ENCODE measurements around the gene DDX10.
"Not testable (repeated sequence)": the region's sequence is repeated elsewhere in the genome, so short reads cannot be mapped to it uniquely, and the experiment has no call there.

DDX10 gene

DNA sequence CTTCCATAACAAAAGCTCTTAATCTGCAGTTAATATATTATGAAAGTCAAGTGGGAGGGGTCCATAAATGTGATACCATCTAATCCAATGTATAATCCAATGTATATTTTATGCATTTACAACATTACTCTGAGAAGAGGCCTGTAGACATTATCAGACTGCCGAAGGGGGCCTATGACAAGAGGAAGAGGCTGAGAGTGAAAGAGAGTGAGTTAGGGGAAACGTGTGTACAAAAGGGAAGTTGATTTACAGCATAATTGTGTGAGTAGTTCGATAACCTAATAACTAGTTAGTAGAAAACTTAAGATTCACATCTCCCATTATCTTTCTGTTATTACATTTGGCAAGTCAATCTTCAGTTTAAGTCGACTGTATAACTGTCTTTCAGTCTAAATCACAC is 86.6 kb downstream of the DDX10 start:
- Histone ChIP-seq H3K9ac (ENCODE audit: low read length) (no peak overlapping the region), H3K9me3 (ENCODE audit: control insufficient read depth, low read length) (no peaks in the 10 kb centered on the region), H3K27me3 (replicated peaks; ENCODE audit: control insufficient read depth, insufficient read depth, low read length) (no peaks in the 10 kb centered on the region), H3K4me3 (ENCODE audit: low read length) (no peak overlapping the region), H3K4me1 (ENCODE audit: control insufficient read depth, insufficient read depth, low read length) (peaks cover 22% of the 10 kb centered on the region), H3K36me3 (ENCODE audit: control insufficient read depth, insufficient read depth, low read length, severe bottlenecking) (no peaks in the 10 kb centered on the region)
- DNase-seq (ENCODE audit: low read depth) = no peak

DNA sequence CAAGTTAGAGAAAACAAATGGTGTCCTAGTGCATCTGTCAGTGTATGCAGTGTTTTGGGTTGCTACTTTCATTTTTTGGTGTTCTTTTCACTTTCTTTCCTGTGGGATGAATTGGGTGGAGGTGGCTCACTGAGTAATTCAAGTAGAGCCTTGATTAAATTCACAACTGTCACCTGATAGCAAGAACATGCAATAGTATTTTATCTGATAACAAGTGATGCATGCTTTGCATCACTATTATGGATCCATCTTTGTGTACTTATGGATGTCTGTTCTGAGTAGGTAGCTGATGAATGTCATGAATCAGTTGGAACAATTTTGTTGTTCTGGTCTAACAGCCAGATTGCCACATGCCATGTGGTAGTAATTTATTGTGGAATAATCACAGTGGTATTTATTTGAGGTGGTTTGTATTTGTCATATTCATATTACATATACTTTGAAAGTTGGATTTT is 87.5 kb downstream of the DDX10 start:
- H3K4me1 ChIP-seq (ENCODE audit: control insufficient read depth, insufficient read depth, low read length) = peaks cover 22% of the 10 kb centered on the region
- H3K9me3 ChIP-seq (ENCODE audit: control insufficient read depth, low read length) = no peaks in the 10 kb centered on the region
- H3K36me3 ChIP-seq (ENCODE audit: control insufficient read depth, insufficient read depth, low read length, severe bottlenecking) = no peaks in the 10 kb centered on the region
- no peaks in the 10 kb centered on the region for H3K27me3 ChIP-seq (replicated peaks; ENCODE audit: control insufficient read depth, insufficient read depth, low read length)
- DNase-seq (ENCODE audit: low read depth) = peak; percentile 54
- no peak overlapping the region for H3K4me3 ChIP-seq (ENCODE audit: low read length)
- H3K9ac ChIP-seq (ENCODE audit: low read length) = no peak overlapping the region

DNA sequence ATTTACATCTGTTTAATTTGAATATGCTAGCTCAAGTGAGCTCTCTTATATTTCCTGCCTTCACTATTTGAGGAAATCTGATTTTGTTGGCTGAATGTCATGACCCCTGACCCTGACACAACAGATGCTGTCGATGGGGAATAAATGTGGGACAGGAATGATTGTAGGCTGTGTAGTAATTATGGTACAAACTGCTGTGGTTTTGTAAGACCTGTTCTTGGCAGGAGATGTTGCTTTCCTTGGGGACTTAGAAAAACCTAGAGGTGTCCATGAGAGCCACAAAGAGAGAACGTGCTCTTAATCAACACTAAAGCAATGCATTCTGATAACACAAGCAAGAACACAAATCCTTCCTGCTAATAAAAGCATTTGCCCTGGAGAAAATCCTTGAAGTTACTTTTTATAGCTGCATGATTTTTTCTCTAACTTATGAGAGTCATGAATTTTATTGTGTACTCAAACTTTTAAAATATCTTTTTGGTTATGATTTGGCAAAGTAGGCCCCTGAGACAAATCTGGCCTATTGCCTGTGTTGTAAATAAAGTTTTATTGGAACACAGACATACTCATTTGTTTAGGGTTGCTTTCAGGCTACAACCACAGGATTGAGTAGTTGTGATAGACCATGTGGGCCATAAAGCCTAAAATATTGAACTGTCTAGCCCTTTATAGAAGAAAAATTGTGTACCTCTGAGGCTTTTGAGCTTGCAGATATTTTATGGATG is 90.2 kb downstream of the DDX10 start:
- DNase-seq (ENCODE audit: low read depth) = peak; percentile 25
- H3K4me3 ChIP-seq (ENCODE audit: low read length) = no peak overlapping the region
- H3K4me1 ChIP-seq (ENCODE audit: control insufficient read depth, insufficient read depth, low read length) = peaks cover 30% of the 10 kb centered on the region
- H3K9ac ChIP-seq (ENCODE audit: low read length) = no peak overlapping the region
- no peaks in the 10 kb centered on the region for H3K27me3 ChIP-seq (replicated peaks; ENCODE audit: control insufficient read depth, insufficient read depth, low read length)
- no peaks in the 10 kb centered on the region for H3K9me3 ChIP-seq (ENCODE audit: control insufficient read depth, low read length)
- no peaks in the 10 kb centered on the region for H3K36me3 ChIP-seq (ENCODE audit: control insufficient read depth, insufficient read depth, low read length, severe bottlenecking)

DNA sequence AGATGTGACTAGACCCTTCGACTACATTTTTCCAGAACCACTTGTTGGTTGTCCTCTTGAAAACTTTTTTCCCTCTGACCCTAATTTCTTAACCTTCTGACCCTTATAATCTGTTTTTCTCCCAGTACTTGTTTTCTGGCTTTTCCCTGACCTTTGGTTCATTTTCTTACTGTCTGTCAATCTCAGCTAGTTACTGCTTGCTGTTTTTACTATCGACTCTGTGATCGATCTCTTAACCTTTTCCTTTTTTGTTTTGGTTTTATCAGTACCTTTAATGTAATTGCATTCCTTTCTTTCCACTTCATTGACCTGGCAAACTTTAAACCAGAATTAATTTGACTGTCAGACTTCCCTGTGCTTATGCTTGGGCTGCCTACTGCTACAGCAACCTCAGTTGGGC is 92.8 kb downstream of the DDX10 start:
- no peak for DNase-seq (ENCODE audit: low read depth)
- peaks cover 25% of the 10 kb centered on the region for H3K4me1 ChIP-seq (ENCODE audit: control insufficient read depth, insufficient read depth, low read length)

DNA sequence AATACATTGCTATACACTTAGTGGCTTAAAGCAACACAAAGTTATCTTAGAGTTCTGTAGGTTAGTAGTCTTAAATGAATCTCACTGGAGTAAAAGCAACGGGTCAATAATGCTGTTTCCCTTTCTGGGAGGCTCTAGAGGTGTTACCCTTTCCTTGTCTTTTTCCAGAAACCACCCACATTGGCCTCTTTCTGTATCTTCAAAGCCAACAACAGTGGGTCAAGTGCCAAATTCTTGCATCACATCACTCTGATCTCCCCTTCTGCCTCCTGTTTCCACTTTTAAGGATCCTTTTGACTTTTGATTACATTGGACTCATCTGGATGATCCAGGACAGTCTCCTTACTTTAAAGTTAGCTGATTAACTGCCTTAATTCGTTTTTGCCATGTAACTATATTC is 93.6 kb downstream of the DDX10 start:
- H3K9ac ChIP-seq (ENCODE audit: low read length) = no peak overlapping the region
- peaks cover 23% of the 10 kb centered on the region for H3K4me1 ChIP-seq (ENCODE audit: control insufficient read depth, insufficient read depth, low read length)
- peak; percentile 23 for DNase-seq (ENCODE audit: low read depth)
- no peak overlapping the region for H3K4me3 ChIP-seq (ENCODE audit: low read length)
- no peaks in the 10 kb centered on the region for H3K9me3 ChIP-seq (ENCODE audit: control insufficient read depth, low read length)
- no peaks in the 10 kb centered on the region for H3K36me3 ChIP-seq (ENCODE audit: control insufficient read depth, insufficient read depth, low read length, severe bottlenecking)
- no peaks in the 10 kb centered on the region for H3K27me3 ChIP-seq (replicated peaks; ENCODE audit: control insufficient read depth, insufficient read depth, low read length)

More for the DNA sequence above, 92.8 kb downstream of the DDX10 start:
- no peaks in the 10 kb centered on the region for H3K9me3 ChIP-seq (ENCODE audit: control insufficient read depth, low read length)
- H3K36me3 ChIP-seq (ENCODE audit: control insufficient read depth, insufficient read depth, low read length, severe bottlenecking) = no peaks in the 10 kb centered on the region
- no peaks in the 10 kb centered on the region for H3K27me3 ChIP-seq (replicated peaks; ENCODE audit: control insufficient read depth, insufficient read depth, low read length)
- H3K9ac ChIP-seq (ENCODE audit: low read length) = no peak overlapping the region
- H3K4me3 ChIP-seq (ENCODE audit: low read length) = no peak overlapping the region

DNA sequence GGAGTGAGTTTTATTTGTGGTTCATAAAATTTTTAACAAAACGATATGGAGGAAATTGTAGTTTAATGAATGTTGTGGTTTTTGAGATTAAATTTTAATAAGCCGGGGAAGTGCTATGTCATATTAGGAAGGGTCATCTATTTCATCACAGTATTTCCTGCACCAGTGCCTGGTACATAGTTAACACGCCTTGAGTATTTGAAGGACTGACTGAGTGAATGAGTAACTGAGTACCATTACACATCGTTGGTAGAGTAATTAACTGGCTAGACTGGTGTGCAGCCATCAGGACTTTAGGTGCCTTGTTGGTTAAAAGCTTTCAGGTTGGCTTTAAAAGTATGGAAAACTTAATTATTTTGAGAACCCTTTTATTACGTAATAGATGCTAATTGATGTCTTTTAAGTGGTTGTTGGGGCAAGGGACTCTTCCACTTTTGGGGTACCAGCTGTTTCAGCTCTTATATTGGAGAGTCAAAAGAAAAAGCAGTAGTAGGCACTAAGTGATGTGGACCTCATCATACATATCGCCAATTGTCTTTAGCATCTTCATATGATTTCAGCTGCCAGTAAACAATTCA is 101.8 kb downstream of the DDX10 start:
- Histone ChIP-seq H3K27me3 (replicated peaks; ENCODE audit: control insufficient read depth, insufficient read depth, low read length) (no peaks in the 10 kb centered on the region), H3K4me1 (ENCODE audit: control insufficient read depth, insufficient read depth, low read length) (no peaks in the 10 kb centered on the region), H3K36me3 (ENCODE audit: control insufficient read depth, insufficient read depth, low read length, severe bottlenecking) (no peaks in the 10 kb centered on the region), H3K9me3 (ENCODE audit: control insufficient read depth, low read length) (peaks cover 10% of the 10 kb centered on the region), H3K9ac (ENCODE audit: low read length) (no peak overlapping the region), H3K4me3 (ENCODE audit: low read length) (no peak overlapping the region)
- DNase-seq (ENCODE audit: low read depth) = no peak

DNA sequence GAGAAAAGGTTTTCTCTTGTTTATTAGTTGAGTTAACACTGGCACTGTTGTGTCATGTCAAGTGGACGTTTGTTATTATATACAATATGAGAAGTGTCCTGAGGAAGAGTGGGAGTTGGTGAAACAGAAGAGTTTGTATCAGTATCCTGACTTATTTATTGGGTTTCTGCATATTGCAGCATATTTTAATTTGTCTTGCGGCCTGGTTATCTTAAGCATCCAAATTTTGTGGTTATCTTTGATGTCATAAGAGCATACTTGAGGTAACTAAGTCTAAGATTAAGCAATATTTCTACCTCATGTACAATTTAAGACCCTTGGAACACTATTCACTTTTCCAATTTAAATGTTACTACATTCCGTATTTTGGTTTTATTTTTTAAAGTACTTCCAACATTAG is 103.5 kb downstream of the DDX10 start:
- DNase-seq (ENCODE audit: low read depth) = no peak
- H3K9ac ChIP-seq (ENCODE audit: low read length) = no peak overlapping the region

DNA sequence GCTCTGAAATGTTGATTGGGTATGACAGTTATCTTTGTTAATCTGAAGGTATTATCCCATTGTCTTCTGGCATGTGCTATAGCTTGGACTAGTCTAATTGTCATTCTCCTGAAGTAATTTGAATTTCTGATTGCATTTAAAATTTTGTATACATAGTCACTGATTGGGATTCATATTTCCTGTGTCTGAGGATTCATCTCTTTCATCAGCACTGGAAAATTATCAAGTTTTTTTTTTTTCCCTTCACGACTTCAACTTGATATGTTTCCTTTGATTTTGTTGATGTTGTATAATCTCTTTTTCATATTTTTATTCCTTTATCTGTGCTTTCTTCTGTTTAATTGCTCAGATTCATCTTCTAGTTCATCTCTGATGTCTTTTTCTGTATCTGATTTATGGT is 104.1 kb downstream of the DDX10 start:
- H3K9ac ChIP-seq (ENCODE audit: low read length) = no peak overlapping the region
- no peaks in the 10 kb centered on the region for H3K27me3 ChIP-seq (replicated peaks; ENCODE audit: control insufficient read depth, insufficient read depth, low read length)
- no peak for DNase-seq (ENCODE audit: low read depth)
- H3K9me3 ChIP-seq (ENCODE audit: control insufficient read depth, low read length) = peaks cover 10% of the 10 kb centered on the region
- H3K36me3 ChIP-seq (ENCODE audit: control insufficient read depth, insufficient read depth, low read length, severe bottlenecking) = no peaks in the 10 kb centered on the region
- H3K4me3 ChIP-seq (ENCODE audit: low read length) = no peak overlapping the region
- no peaks in the 10 kb centered on the region for H3K4me1 ChIP-seq (ENCODE audit: control insufficient read depth, insufficient read depth, low read length)

More for the DNA sequence above, 103.5 kb downstream of the DDX10 start:
- no peaks in the 10 kb centered on the region for H3K27me3 ChIP-seq (replicated peaks; ENCODE audit: control insufficient read depth, insufficient read depth, low read length)
- H3K4me1 ChIP-seq (ENCODE audit: control insufficient read depth, insufficient read depth, low read length) = no peaks in the 10 kb centered on the region
- H3K36me3 ChIP-seq (ENCODE audit: control insufficient read depth, insufficient read depth, low read length, severe bottlenecking) = no peaks in the 10 kb centered on the region
- H3K4me3 ChIP-seq (ENCODE audit: low read length) = no peak overlapping the region
- peaks cover 10% of the 10 kb centered on the region for H3K9me3 ChIP-seq (ENCODE audit: control insufficient read depth, low read length)

DNA sequence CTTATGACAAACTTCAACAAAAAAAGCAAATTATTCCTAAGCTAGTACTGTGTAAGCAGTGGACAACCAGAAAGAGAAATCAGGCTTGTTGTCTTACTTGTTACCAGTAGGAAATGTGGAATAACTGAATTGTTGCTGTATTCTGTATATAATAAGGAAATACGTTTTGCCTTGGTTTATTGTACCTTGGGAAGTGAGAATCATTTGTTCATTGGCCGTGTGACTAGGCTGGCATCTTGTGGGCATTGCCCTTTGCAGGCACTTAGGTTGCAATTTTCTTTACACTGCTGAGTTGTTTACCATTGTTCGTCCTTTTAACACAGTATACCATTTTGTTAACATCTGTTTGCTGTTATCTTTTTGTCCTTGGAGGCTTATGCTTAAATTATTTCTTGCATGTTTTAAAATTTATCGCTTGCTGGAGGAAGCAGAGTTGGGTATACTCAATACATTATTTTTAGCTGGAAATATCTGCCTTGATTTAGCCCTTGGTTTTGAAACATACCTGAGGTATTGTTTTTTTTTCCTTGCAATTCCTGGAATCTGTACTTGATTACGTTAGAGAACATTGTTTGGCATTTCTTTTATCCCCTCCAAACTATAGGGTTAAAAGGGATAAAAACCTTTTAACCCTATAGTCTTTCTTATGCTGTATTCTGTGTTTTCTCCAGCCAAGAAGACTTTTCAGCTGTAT is 109.3 kb downstream of the DDX10 start:
- Histone ChIP-seq H3K9me3 (ENCODE audit: control insufficient read depth, low read length) (peaks cover 2% of the 10 kb centered on the region), H3K9ac (ENCODE audit: low read length) (no peak overlapping the region), H3K36me3 (ENCODE audit: control insufficient read depth, insufficient read depth, low read length, severe bottlenecking) (no peaks in the 10 kb centered on the region), H3K4me3 (ENCODE audit: low read length) (no peak overlapping the region), H3K27me3 (replicated peaks; ENCODE audit: control insufficient read depth, insufficient read depth, low read length) (no peaks in the 10 kb centered on the region), H3K4me1 (ENCODE audit: control insufficient read depth, insufficient read depth, low read length) (no peaks in the 10 kb centered on the region)
- DNase-seq (ENCODE audit: low read depth) = peak; percentile 40

DNA sequence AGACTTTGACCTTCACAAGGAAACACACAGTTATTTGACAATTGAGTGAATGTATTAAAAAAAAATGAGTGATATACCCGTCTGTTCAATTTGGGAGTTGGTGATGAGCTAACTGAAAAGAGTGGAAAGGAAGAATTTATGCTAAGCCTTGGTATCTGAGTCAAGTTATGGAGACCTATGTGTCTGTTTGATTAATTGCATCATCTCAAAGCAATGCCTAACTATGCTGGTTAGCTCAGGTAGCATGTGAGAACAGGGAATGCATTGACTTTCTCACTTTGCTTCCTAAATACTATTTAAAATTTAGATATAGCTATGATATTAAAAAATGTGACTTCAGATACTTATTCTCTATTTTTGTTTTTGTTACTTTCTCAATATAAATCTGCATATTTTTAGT is 110.5 kb downstream of the DDX10 start:
- H3K27me3 ChIP-seq (replicated peaks; ENCODE audit: control insufficient read depth, insufficient read depth, low read length) = no peaks in the 10 kb centered on the region
- no peaks in the 10 kb centered on the region for H3K36me3 ChIP-seq (ENCODE audit: control insufficient read depth, insufficient read depth, low read length, severe bottlenecking)
- H3K4me3 ChIP-seq (ENCODE audit: low read length) = no peak overlapping the region
- H3K9me3 ChIP-seq (ENCODE audit: control insufficient read depth, low read length) = no peaks in the 10 kb centered on the region
- no peaks in the 10 kb centered on the region for H3K4me1 ChIP-seq (ENCODE audit: control insufficient read depth, insufficient read depth, low read length)
- no peak for DNase-seq (ENCODE audit: low read depth)
- no peak overlapping the region for H3K9ac ChIP-seq (ENCODE audit: low read length)

DNA sequence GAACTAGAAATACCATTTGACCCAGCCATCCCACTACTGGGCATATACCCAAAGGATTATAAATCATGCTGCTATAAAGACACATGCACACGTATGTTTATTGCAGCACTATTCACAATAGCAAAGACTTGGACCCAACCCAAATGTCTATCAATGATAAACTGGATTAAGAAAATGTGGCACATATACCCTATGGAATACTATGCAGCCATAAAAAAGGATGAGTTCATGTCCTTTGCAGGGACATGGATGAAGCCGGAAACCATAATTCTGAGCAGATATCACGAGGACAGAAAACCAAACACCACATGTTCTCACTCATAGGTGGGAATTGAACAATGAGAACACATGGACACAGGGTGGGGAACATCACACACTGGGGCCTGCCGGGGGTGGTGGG is 114.3 kb downstream of the DDX10 start:
- not testable (repeated sequence) for H3K36me3 ChIP-seq (ENCODE audit: control insufficient read depth, insufficient read depth, low read length, severe bottlenecking); H3K9me3 ChIP-seq (ENCODE audit: control insufficient read depth, low read length); DNase-seq (ENCODE audit: low read depth); H3K4me3 ChIP-seq (ENCODE audit: low read length); H3K9ac ChIP-seq (ENCODE audit: low read length); H3K4me1 ChIP-seq (ENCODE audit: control insufficient read depth, insufficient read depth, low read length); H3K27me3 ChIP-seq (replicated peaks; ENCODE audit: control insufficient read depth, insufficient read depth, low read length)

All from adipocyte (in vitro differentiated cells).